ENCODE measurements around the gene HIGD1B.

DNA sequence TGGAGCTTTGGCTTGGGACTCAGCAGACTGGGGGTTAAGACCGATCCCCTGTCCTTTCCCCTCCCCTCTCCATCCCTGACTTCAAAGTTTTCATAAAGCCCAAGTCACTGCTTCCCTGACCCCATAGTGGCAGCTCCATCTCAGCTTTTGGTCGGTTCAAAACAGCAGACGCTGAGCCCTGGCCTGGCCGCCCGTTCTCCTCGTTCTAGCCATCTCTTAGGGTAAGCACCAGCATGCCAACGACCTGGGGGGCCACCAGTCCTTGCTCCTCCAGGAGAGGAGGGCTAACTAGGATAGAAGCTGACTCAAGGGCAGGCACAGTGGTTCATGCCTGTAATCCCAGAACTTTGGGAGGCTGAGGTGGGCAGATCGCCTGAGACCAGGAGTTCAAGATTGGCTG lies 1.5 kb upstream of the HIGD1B start:
- TF ChIP-seq EZH2 (IDR thresholded peaks at IDR 0.05; ENCODE audit: borderline replicate concordance, low read length) (no peak), CTCF (IDR thresholded peaks at IDR 0.05; ENCODE audit: low read length) (no peak)

All from OCI-LY1 (cell line).